22Rv1 (cell line): ENCODE data around the gene ME3.

Experiments used
- ZFX ChIP-seq: fragments of 450-650 bp; IDR thresholded peaks from 2 replicates; pipeline ENCODE4 v1.6.1; 2017; ENCODE audit warnings: antibody characterized with exemption, borderline replicate concordance
- TF ChIP-seq, protein P1 (sequence below): fragments of 450-650 bp; IDR thresholded peaks from 2 replicates; pipeline ENCODE4 v1.5.1; 2017; ENCODE audit warnings: mild to moderate bottlenecking

DNA sequence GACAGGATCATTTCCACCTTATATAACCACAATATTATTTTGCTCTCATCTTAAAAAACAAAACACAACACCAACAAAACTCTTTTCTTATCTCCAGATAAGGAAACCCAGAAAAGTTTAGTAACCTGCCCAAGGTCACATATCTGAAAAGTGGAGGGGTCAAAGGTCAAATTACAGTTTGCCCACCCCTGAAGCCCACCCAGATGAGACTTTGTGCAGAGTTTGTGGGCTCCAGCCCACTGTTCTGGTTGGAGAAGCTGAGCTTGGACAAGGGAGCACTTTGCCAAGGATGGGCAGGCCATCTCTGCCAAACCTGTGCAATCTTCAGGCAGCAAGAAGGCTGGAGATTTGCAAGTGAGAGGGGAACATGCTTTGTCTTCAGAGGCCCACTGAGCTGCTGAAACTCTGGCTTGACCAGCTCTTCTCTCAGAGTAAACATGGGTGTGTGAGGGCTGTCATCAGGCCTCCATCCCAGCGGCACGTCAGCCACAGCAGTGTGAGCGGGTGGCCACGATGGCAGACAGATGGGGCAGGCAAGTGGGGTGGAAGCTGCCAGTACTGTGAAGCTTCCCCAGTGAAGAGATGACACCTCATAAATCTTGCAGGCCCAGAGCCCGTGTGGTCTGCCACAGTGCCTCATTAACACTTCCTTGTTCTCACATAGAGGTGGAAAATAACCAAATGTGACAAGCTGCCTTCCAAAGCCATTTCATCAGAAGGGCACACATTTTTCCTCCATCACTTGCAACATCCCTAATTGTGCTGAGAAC lies 186.0 kb downstream of the ME3 start:
- TF ChIP-seq, protein P1, sequence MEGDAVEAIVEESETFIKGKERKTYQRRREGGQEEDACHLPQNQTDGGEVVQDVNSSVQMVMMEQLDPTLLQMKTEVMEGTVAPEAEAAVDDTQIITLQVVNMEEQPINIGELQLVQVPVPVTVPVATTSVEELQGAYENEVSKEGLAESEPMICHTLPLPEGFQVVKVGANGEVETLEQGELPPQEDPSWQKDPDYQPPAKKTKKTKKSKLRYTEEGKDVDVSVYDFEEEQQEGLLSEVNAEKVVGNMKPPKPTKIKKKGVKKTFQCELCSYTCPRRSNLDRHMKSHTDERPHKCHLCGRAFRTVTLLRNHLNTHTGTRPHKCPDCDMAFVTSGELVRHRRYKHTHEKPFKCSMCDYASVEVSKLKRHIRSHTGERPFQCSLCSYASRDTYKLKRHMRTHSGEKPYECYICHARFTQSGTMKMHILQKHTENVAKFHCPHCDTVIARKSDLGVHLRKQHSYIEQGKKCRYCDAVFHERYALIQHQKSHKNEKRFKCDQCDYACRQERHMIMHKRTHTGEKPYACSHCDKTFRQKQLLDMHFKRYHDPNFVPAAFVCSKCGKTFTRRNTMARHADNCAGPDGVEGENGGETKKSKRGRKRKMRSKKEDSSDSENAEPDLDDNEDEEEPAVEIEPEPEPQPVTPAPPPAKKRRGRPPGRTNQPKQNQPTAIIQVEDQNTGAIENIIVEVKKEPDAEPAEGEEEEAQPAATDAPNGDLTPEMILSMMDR, result no peak
- no peak for TF ChIP-seq ZFX
